GM12878 (cell line): Measurements from ENCODE around the gene WWOX.

Experiments used
- ASH2L ChIP-seq: fragments of 300-600, 200-600 bp; sonication (generic); IDR thresholded peaks from 2 replicates; pipeline ENCODE4 v1.6.1; 2017; ENCODE audit warnings: low read depth, mild to moderate bottlenecking, borderline replicate concordance
- BHLHE40 ChIP-seq, 2 experiments: fragments of 450-650 bp in 1 of 2; IDR thresholded peaks; 2 replicates each; pipeline ENCODE4 v1.6.1; 2011 to 2017; ENCODE audit warnings: low read depth in 2 of 2, borderline replicate concordance in 1 of 2, improper control_type of control experiment in 1 of 2, low read length in 1 of 2, mild to moderate bottlenecking in 1 of 2
- CBFB ChIP-seq: IDR thresholded peaks from 2 replicates; pipeline ENCODE4 v1.6.1; 2016; ENCODE audit warnings: antibody characterized with exemption, low read depth
- CHD4 ChIP-seq: fragments of 200-600 bp; sonication (generic); IDR thresholded peaks from 2 replicates; pipeline ENCODE4 v1.6.1; 2016; ENCODE audit warnings: mild to moderate bottlenecking
- CTCF ChIP-seq, 3 experiments: IDR thresholded peaks in 2 of 3; conservative IDR thresholded peaks in 1 of 3; 2 replicates each; pipeline ENCODE4 v1.5.1; 2011; ENCODE audit warnings: low read depth in 3 of 3, low read length in 3 of 3, mild to moderate bottlenecking in 3 of 3, control low read depth in 2 of 3, moderate library complexity in 2 of 3, inconsistent platforms in 1 of 3, mixed read lengths in 1 of 3; ENCODE audit not compliant: control insufficient read depth in 2 of 3, insufficient read depth in 1 of 3; ENCODE audit errors: extremely low read depth in 1 of 3
- EP300 ChIP-seq, 2 experiments: fragments of 150-350 bp in 1 of 2; IDR thresholded peaks; 2 replicates each; pipeline ENCODE4 v1.6.1; 2011 to 2012; ENCODE audit warnings: low read depth in 2 of 2, low read length in 2 of 2, borderline replicate concordance in 1 of 2, improper control_type of control experiment in 1 of 2, inconsistent platforms in 1 of 2; ENCODE audit not compliant: control insufficient read depth in 1 of 2
- POLR2A ChIP-seq: IDR thresholded peaks from 2 replicates; pipeline ENCODE4 v1.6.1; 2011; ENCODE audit warnings: low read depth, mild to moderate bottlenecking, low read length
- ZNF274 ChIP-seq: IDR thresholded peaks from one replicate; pipeline ENCODE4 v1.8.0; 2011; ENCODE audit not compliant: insufficient read length, insufficient read depth

DNA sequence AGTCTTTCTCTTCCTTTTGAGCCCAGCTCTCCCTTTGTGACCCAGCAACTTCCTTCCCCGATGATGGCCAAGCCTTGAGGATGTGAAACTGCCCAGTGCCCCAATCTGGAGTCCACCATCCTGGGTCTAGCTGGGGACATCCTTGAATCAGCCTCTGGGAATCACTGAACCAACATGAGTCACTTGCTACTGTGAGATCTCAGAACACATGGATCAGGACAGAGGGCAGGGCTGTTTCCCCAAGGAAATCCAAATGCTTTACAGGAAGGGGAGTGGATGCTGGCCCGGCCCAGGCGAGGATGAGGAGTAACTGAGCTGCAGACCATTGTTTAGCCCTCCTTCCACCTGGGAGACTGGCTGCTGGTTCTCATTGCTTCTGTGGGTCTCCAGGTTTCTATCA, 547.6 kb downstream of the WWOX start:
- TF ChIP-seq CHD4 (no peak), CBFB (no peak), BHLHE40 (IDR thresholded peaks at IDR 0.05; ENCODE audit: borderline replicate concordance in 1 of 2, low read depth in 2 of 2, low read length in 1 of 2) (no peak), POLR2A (no peak), CTCF (IDR thresholded peaks at IDR 0.05 in 2 of 3, conservative IDR thresholded peaks at IDR 0.05 in 1 of 3; ENCODE audit: control insufficient read depth in 2 of 3, extremely low read depth in 1 of 3, insufficient read depth in 1 of 3, low read depth in 3 of 3, low read length in 3 of 3) (no peak), ASH2L (no peak), EP300 (IDR thresholded peaks at IDR 0.05; ENCODE audit: borderline replicate concordance in 1 of 2, control insufficient read depth in 1 of 2, low read depth in 2 of 2, low read length in 2 of 2) (no peak), ZNF274 (no peak)
